Right lobe of liver (tissue), 4 donors: ENCODE measurements around the gene NUP42.

Experiments used
- POLR2A ChIP-seq: fragments of 450-650 bp; IDR thresholded peaks from one replicate; pipeline ENCODE4 v1.6.1; 2017; ENCODE audit warnings: antibody characterized with exemption, mild to moderate bottlenecking
- TF ChIP-seq, protein P1 (sequence below), 4 donors: fragments of 200-600 bp in 3 of 4; fragments of 450-650 bp in 1 of 4; IDR thresholded peaks; one replicate each; pipeline versions ENCODE4 v1.5.1 to v1.8.0; 2016 to 2022; ENCODE audit warnings: antibody characterized with exemption in 4 of 4, mild to moderate bottlenecking in 2 of 4
- donor health status: DM: no; HTN: no; CAD: no.
- donor health status: DM: no; HTN: no; CAD: no.
- donor health status: DM: no; HTN: yes; CAD: no.

DNA sequence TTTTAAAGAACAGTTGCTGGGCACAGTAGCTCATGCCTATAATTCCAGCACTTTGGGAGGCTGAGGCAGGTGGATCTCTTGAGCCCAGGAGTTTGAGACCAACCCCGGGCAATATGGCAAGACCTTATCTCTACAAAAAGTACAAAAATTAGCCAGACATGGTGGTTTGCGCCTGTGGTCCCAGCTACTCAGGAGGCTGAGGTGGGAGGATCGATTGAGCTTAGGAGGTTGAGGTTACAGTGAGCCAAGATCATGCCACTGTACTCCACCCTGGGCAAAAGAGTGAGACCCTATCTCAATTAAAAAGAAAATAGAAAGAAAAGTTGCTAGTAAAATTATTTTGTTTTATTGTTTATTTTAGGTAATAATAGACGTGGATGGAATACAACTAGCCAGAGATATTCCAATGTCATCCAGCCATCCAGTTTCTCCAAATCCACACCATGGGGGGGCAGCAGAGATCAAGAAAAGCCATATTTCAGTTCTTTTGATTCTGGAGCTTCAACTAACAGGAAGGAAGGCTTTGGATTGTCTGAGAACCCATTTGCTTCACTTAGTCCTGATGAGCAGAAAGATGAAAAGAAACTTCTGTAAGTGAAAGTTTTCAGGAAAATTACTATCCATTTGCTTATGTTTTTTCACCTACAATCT is 3.0 kb downstream of the NUP42 start:
- TF ChIP-seq, protein P1, sequence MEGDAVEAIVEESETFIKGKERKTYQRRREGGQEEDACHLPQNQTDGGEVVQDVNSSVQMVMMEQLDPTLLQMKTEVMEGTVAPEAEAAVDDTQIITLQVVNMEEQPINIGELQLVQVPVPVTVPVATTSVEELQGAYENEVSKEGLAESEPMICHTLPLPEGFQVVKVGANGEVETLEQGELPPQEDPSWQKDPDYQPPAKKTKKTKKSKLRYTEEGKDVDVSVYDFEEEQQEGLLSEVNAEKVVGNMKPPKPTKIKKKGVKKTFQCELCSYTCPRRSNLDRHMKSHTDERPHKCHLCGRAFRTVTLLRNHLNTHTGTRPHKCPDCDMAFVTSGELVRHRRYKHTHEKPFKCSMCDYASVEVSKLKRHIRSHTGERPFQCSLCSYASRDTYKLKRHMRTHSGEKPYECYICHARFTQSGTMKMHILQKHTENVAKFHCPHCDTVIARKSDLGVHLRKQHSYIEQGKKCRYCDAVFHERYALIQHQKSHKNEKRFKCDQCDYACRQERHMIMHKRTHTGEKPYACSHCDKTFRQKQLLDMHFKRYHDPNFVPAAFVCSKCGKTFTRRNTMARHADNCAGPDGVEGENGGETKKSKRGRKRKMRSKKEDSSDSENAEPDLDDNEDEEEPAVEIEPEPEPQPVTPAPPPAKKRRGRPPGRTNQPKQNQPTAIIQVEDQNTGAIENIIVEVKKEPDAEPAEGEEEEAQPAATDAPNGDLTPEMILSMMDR (IDR thresholded peaks at IDR 0.05), result peak; percentile 36 to 55 (median 48)
- TF ChIP-seq POLR2A, result no peak
